HepG2 (cell line): ENCODE results near the gene CAV3. TPM values are rescaled to one million over a fixed set of nuclear protein-coding genes. Genes with fewer than 3 reads are reported as not detected.

ENCODE experiments used
- ATAC-seq: fragments of 200-7000 bp; cut with Tn5 transposase; 3 replicates; pipeline ENCODE4 v1.9.1; 2020; ENCODE audit warnings: mild to moderate bottlenecking, moderate library complexity
- BruUV-seq: library from RNA; stranded (reverse); fragments of 400-500 nt; replicated peaks from 2 replicates; lab custom pipeline; 2021; lab: Mats Ljungman, UMichigan
- CTCF ChIA-PET: fragments of 300-600 bp; formaldehyde crosslinking; extraction: SDS; loops from one replicate; lab custom pipeline; 2021; ENCODE audit warnings: low total read pairs, inconsistent platforms, low intra/inter-chr PET ratio; lab: Yijun Ruan, JAX
- POLR2A ChIA-PET: fragments of 350-600 bp; sonication (Branson Sonifier 250); formaldehyde crosslinking; loops from one replicate; lab custom pipeline; 2020; ENCODE audit warnings: antibody characterized with exemption, inconsistent platforms; lab: Yijun Ruan, JAX
- DNase-seq: peaks from one replicate; pipeline ENCODE4 v3.0.0-alpha.2; 2015; ENCODE audit warnings: low spot score
- FAIRE-seq: peaks from 3 replicates; lab custom pipeline; 2011; peaks lifted over from hg19 to GRCh38; lab: Jason Lieb, UNC
- H2AFZ ChIP-seq: one replicate; pipeline ENCODE4 v1.6.1; 2011; ENCODE audit warnings: low read length, inconsistent platforms
- H3K27ac ChIP-seq: fragments of 300-600 bp; 3 replicates; pipeline ENCODE4 v1.8.0; 2011; ENCODE audit warnings: mixed run types, mild to moderate bottlenecking, mixed read lengths, low read length, inconsistent platforms; ENCODE audit not compliant: insufficient read depth; ENCODE audit errors: extremely low read length
- H3K27me3 ChIP-seq, 2 experiments: fragments of 200-600 bp in 1 of 2; 2 replicates in 1 of 2; 3 replicates in 1 of 2; pipeline versions ENCODE4 v1.6.0 to v1.8.0; 2011; ENCODE audit warnings: low read length in 2 of 2, mild to moderate bottlenecking in 2 of 2, moderate library complexity in 2 of 2, inconsistent platforms in 1 of 2; ENCODE audit not compliant: insufficient read depth in 2 of 2, control insufficient read depth in 1 of 2
- H3K36me3 ChIP-seq, 2 experiments: fragments of 200-600 bp in 1 of 2; replicated peaks in 1 of 2; 2 replicates in 1 of 2; 3 replicates in 1 of 2; pipeline versions ENCODE4 v1.5.1 to v1.8.0; 2011; ENCODE audit warnings: low read length in 2 of 2, inconsistent platforms in 1 of 2; ENCODE audit not compliant: insufficient read depth in 2 of 2, control insufficient read depth in 1 of 2
- H3K4me1 ChIP-seq: 2 replicates; pipeline ENCODE4 v1.5.1; 2012; ENCODE audit warnings: low read length, inconsistent platforms; ENCODE audit not compliant: insufficient read depth
- H3K4me2 ChIP-seq: 2 replicates; pipeline ENCODE4 v1.6.0; 2011; ENCODE audit warnings: low read depth, low read length, inconsistent platforms
- H3K4me3 ChIP-seq, 3 experiments: fragments of 200-600 bp in 1 of 3; sonication (generic), shearing (Covaris generic) in 1 of 3; replicated peaks in 1 of 3; 2 replicates each; pipeline ENCODE4 v1.5.1; 2011 to 2016; ENCODE audit warnings: low read length in 3 of 3, inconsistent platforms in 2 of 3, low read depth in 2 of 3, mild to moderate bottlenecking in 2 of 3, control low read depth in 1 of 3, mixed read lengths in 1 of 3; ENCODE audit not compliant: insufficient read depth in 1 of 3
- H3K79me2 ChIP-seq: one replicate; pipeline ENCODE4 v1.6.1; 2011; ENCODE audit warnings: low read length, inconsistent platforms; ENCODE audit not compliant: insufficient read depth
- H3K9ac ChIP-seq: 2 replicates; pipeline ENCODE4 v1.6.0; 2011; ENCODE audit warnings: mild to moderate bottlenecking, low read depth, low read length, inconsistent platforms; ENCODE audit not compliant: insufficient read depth
- H3K9me3 ChIP-seq: 2 replicates; pipeline ENCODE4 v1.5.1; 2012; ENCODE audit warnings: mild to moderate bottlenecking, low read length
- H4K20me1 ChIP-seq: 2 replicates; pipeline ENCODE4 v1.6.0; 2011; ENCODE audit warnings: inconsistent platforms, mild to moderate bottlenecking, low read length, moderate library complexity; ENCODE audit not compliant: insufficient read depth
- HNRNPH1 ChIP-seq: fragments of 200-400 bp; formaldehyde crosslinking; optimal IDR thresholded peaks from 2 replicates; pipeline ENCODE3; 2017; ENCODE audit warnings: mild to moderate bottlenecking, low read depth, low read length
- ONECUT2 ChIP-seq: sonication (generic); formaldehyde crosslinking; IDR thresholded peaks from 2 replicates; pipeline ENCODE4 v1.4.0; 2020; ENCODE audit warnings: missing genetic modification reagents
- PRDM15 ChIP-seq: sonication (generic); formaldehyde crosslinking; IDR thresholded peaks from 2 replicates; pipeline ENCODE4 v1.4.0; 2020; ENCODE audit warnings: missing genetic modification reagents
- ZBTB43 ChIP-seq: sonication (generic); formaldehyde crosslinking; conservative IDR thresholded peaks from 2 replicates; pipeline ENCODE4 v1.4.0; 2020; ENCODE audit warnings: missing genetic modification reagents
- ZNF567 ChIP-seq: sonication (generic); formaldehyde crosslinking; IDR thresholded peaks from 2 replicates; pipeline ENCODE4 v1.8.1; 2023; ENCODE audit warnings: mild to moderate bottlenecking, missing genetic modification reagents, borderline replicate concordance
- ZNF768 ChIP-seq: sonication (generic); formaldehyde crosslinking; IDR thresholded peaks from 2 replicates; pipeline ENCODE4 v1.4.0; 2020; ENCODE audit warnings: missing genetic modification reagents
- WGBS: methylation state at CpG from one replicate; pipeline ENCODE4 v1.1.6; 2017; ENCODE audit warnings: low lambda C conversion rate; 5-methylcytosine and 5-hydroxymethylcytosine counted together
- in situ Hi-C: cut with HindIII; loops from 2 replicates; pipeline ENCODE4 v1.10.0; 2017; ENCODE audit warnings: low pct_unique_long_range_greater_than_20kb; ENCODE audit not compliant: extremely low pct_ligation_motif_present
- intact Hi-C: fragments of 100-400 bp; cut with micrococcal nuclease; formaldehyde crosslinking; loops from one replicate; pipeline ENCODE4 v1.10.0; 2022; ENCODE audit not compliant: unreplicated experiment
- polyA plus RNA-seq, 8 experiments: library from polyadenylated mRNA; depleted of rRNA in 3 of 8; stranded (reverse) in 7 of 8; unstranded in 1 of 8; fragments of >200 nt; fragmentation: Illumina TruSeq in 4 of 8; extraction: Trizol in 4 of 8; gene quantifications; 2 replicates each; pipeline versions ENCODE4 v1.2.1 to v1.2.3, GENCODE V29; 2011 to 2016; ENCODE audit warnings: low read depth in 4 of 8, missing spikeins in 1 of 8, mixed read lengths in 1 of 8; ENCODE audit not compliant: insufficient read depth in 1 of 8
- total RNA-seq, 5 experiments: library from RNA; depleted of rRNA; stranded (reverse); fragments of >200 nt; fragmentation: Illumina TruSeq; extraction: Trizol; gene quantifications; 2 replicates each; pipeline ENCODE4 v1.2.3, GENCODE V29; 2016; ENCODE audit warnings: low read depth in 1 of 5

Gene CAV3
- total and polyA plus RNA-seq, 2 of the 13 experiments (the other 11 are each of a cell fraction or from before 2014, with no cell fraction given): not detected

- ChIA-PET CTCF (no interaction called here), POLR2A (no interaction called here)
- H3K79me2 ChIP-seq: no peaks in the 10 kb centered on the region
- H3K4me3 ChIP-seq: no peak overlapping the region
- H3K27me3 ChIP-seq: no peaks in the 10 kb centered on the region
- no peak overlapping the region for H3K27ac ChIP-seq
- 43% methylated on average over 6 of the region's 6 CpGs for WGBS
- ATAC-seq: no peak
- no peak overlapping the region for H3K4me2 ChIP-seq
- no peaks in the 10 kb centered on the region for H3K36me3 ChIP-seq
- no peak overlapping the region for H2AFZ ChIP-seq
- no peaks in the 10 kb centered on the region for H3K9me3 ChIP-seq
- no peak for FAIRE-seq
- no peak for TF ChIP-seq PRDM15 (CRISPR knock-in tag)
- TF ChIP-seq ZNF768: peak; percentile 80
- TF ChIP-seq ZBTB43 (CRISPR knock-in tag): no peak
- no peak for TF ChIP-seq HNRNPH1
- TF ChIP-seq ONECUT2: no peak
- TF ChIP-seq ZNF567: no peak
- intact Hi-C loops (no loop called here), in situ Hi-C loops (no loop called here)
- H3K9ac ChIP-seq: no peak overlapping the region
- no peaks in the 10 kb centered on the region for H4K20me1 ChIP-seq
- BruUV-seq: no TSS peak
- H3K4me1 ChIP-seq: peaks cover 12% of the 10 kb centered on the region; the same call in 1 of the 2 replicates
- DNase-seq: no peak
Observed at GRCh38 chr3:8775602-8776001, 42.0 kb downstream of the CAV3 start.
